Mesendoderm (in vitro differentiated cells): ENCODE measurements around the gene FAM168A. TPM values are rescaled to one million over a fixed set of nuclear protein-coding genes. Genes with fewer than 3 reads are reported as not detected.

Experiments
- DNase-seq: peaks from one replicate; pipeline ENCODE4 v3.0.0; 2013
- H2AK5ac ChIP-seq: 2 replicates; pipeline ENCODE4 v1.6.1; 2013; ENCODE audit warnings: low read length, inconsistent platforms
- H2BK120ac ChIP-seq: 2 replicates; pipeline ENCODE4 v1.6.1; 2013; ENCODE audit warnings: low read depth, mild to moderate bottlenecking, low read length, moderate library complexity, mixed read lengths
- H2BK15ac ChIP-seq: replicated peaks from 2 replicates; pipeline ENCODE4 v1.6.1; 2013; ENCODE audit warnings: low read depth, mild to moderate bottlenecking, moderate library complexity
- H2BK5ac ChIP-seq: 2 replicates; pipeline ENCODE4 v1.6.1; 2013; ENCODE audit warnings: low read length, inconsistent platforms
- H3K18ac ChIP-seq: 2 replicates; pipeline ENCODE4 v1.6.1; 2013; ENCODE audit warnings: mild to moderate bottlenecking, low read length, mixed read lengths
- H3K23ac ChIP-seq: one replicate; pipeline ENCODE4 v1.6.1; 2013; ENCODE audit warnings: low read length
- H3K27ac ChIP-seq: 2 replicates; pipeline ENCODE4 v1.5.1; 2013; ENCODE audit warnings: low read depth, mild to moderate bottlenecking, inconsistent platforms, low read length, moderate library complexity
- H3K27me3 ChIP-seq: 2 replicates; pipeline ENCODE4 v1.6.1; 2013; ENCODE audit warnings: low read length, control low read depth, mild to moderate bottlenecking, inconsistent platforms; ENCODE audit not compliant: insufficient read depth, poor library complexity
- H3K36me3 ChIP-seq: 2 replicates; pipeline ENCODE4 v1.6.1; 2013; ENCODE audit warnings: low read length, inconsistent platforms; ENCODE audit not compliant: control insufficient read depth, insufficient read depth
- H3K4ac ChIP-seq: one replicate; pipeline ENCODE4 v1.6.1; 2013; ENCODE audit warnings: low read depth, mild to moderate bottlenecking, low read length, moderate library complexity
- H3K4me1 ChIP-seq: 2 replicates; pipeline ENCODE4 v1.6.1; 2013; ENCODE audit warnings: low read depth, low read length, inconsistent platforms; ENCODE audit not compliant: control insufficient read depth
- H3K4me2 ChIP-seq: 2 replicates; pipeline ENCODE4 v1.6.1; 2013; ENCODE audit warnings: low read length
- H3K4me3 ChIP-seq: 2 replicates; pipeline ENCODE4 v1.5.1; 2013; ENCODE audit warnings: mild to moderate bottlenecking, low read length
- H3K56ac ChIP-seq: one replicate; pipeline ENCODE4 v1.6.1; 2013; ENCODE audit warnings: low read length
- H3K79me1 ChIP-seq: 2 replicates; pipeline ENCODE4 v1.6.1; 2013; ENCODE audit warnings: low read length, inconsistent platforms
- H3K79me2 ChIP-seq: 2 replicates; pipeline ENCODE4 v1.6.1; 2013; ENCODE audit warnings: mild to moderate bottlenecking, low read length; ENCODE audit not compliant: control insufficient read depth, insufficient read depth
- H3K9ac ChIP-seq: 2 replicates; pipeline ENCODE4 v1.6.1; 2013; ENCODE audit warnings: low read length, inconsistent platforms
- H4K5ac ChIP-seq: one replicate; pipeline ENCODE4 v1.6.1; 2013; ENCODE audit warnings: low read length
- H4K8ac ChIP-seq: one replicate; pipeline ENCODE4 v1.6.1; 2013; ENCODE audit warnings: low read depth, mild to moderate bottlenecking, control low read depth, low read length, moderate library complexity
- WGBS: extraction: QIAGEN DNeasy Blood & Tissue Kit; methylation state at CpG from one replicate; pipeline ENCODE4 v1.1.7; 2013; ENCODE audit warnings: low lambda C conversion rate, missing lambda C conversion rate; ENCODE audit not compliant: insufficient coverage; ENCODE audit errors: extremely low coverage; 5-methylcytosine and 5-hydroxymethylcytosine counted together
- small RNA-seq: library from polyadenylated mRNA; stranded (forward); fragments of <200 nt; extraction: miRNeasy Mini kit (QIAGEN cat#:217004); gene quantifications from one replicate; pipeline ENCODE3, GENCODE V24; 2013; ENCODE audit not compliant: insufficient read depth

The FAM168A gene

GRCh38 chr11:73350908-73351636, 246.8 kb downstream of the FAM168A start:
- Histone ChIP-seq H3K79me1 (no peaks in the 10 kb centered on the region), H4K8ac (no peak overlapping the region), H3K79me2 (no peaks in the 10 kb centered on the region), H3K9ac (no peak overlapping the region), H3K36me3 (no peaks in the 10 kb centered on the region), H2BK5ac (no peak overlapping the region), H3K4me3 (no peak overlapping the region), H3K27me3 (no peaks in the 10 kb centered on the region), H3K4ac (no peak overlapping the region), H2BK120ac (no peak overlapping the region), H3K27ac (no peak overlapping the region), H2BK15ac (no peak overlapping the region), H2AK5ac (no peak overlapping the region), H3K23ac (no peak overlapping the region), H3K4me2 (no peak overlapping the region), H3K18ac (no peak overlapping the region), H3K56ac (no peak overlapping the region), H3K4me1 (no peaks in the 10 kb centered on the region), H4K5ac (no peak overlapping the region)
- no CpG with 5 or more reads among the region's 16 CpGs for WGBS
- DNase-seq, result peak; percentile 56

Small RNA genes within 50 kb of the gene (small RNA-seq; reads per million reads assigned to genes)
- gene AP000763.2 (not detected), gene HMGN2P38 (not detected)
